Activated CD4-positive, alpha-beta T cell treated with anti-CD3 and anti-CD28 coated beads, Interleukin-2, amount 50 U/mL, for 48 hours (primary cell): ENCODE results near the gene UCK2.

ENCODE experiments used
- DNase-seq, 2 experiments: peaks; one replicate each; pipeline ENCODE4 v3.0.0-alpha.2; 2020

The UCK2 gene

GRCh38 chr1:165947797-165948455 lies 120.5 kb downstream of the UCK2 start:
- DNase-seq = no peak

GRCh38 chr1:165949335-165950130 lies 122.1 kb downstream of the UCK2 start:
- DNase-seq = no peak

- DNase-seq = no peak
Observed at GRCh38 chr1:165954940-165955339, 127.5 kb downstream of the UCK2 start.

GRCh38 chr1:165958306-165958705 lies 130.9 kb downstream of the UCK2 start:
- DNase-seq = no peak

GRCh38 chr1:165960136-165960535 lies 132.7 kb downstream of the UCK2 start:
- no peak for DNase-seq

- DNase-seq = no peak
Observed at GRCh38 chr1:165960881-165961280, 133.5 kb downstream of the UCK2 start.
